Type B pancreatic cell (in vitro differentiated cells): Measurements from ENCODE around the gene CYP27B1. TPM values are rescaled to one million over a fixed set of nuclear protein-coding genes. Genes with fewer than 3 reads are reported as not detected.
A peak's percentile ranks its signal among the peaks of the same experiment; 100 is the strongest.
"Not testable (repeated sequence)": the region's sequence is repeated elsewhere in the genome, so short reads cannot be mapped to it uniquely, and the experiment has no call there.

Experiments used
- DNase-seq: peaks from one replicate; pipeline ENCODE4 v3.0.0; 2021; ENCODE audit warnings: mixed read lengths; ENCODE audit not compliant: unreplicated experiment; ENCODE audit errors: extremely low spot score
- H3K27ac Mint-ChIP-seq: 2 replicates; pipeline ENCODE4 v1.8.0; 2021; ENCODE audit warnings: mild to moderate bottlenecking, mixed read lengths
- H3K27me3 Mint-ChIP-seq: 2 replicates; pipeline ENCODE4 v1.8.0; 2021; ENCODE audit warnings: mixed read lengths
- H3K36me3 Mint-ChIP-seq: 2 replicates; pipeline ENCODE4 v1.8.0; 2021; ENCODE audit warnings: mixed read lengths
- H3K4me1 Mint-ChIP-seq: one replicate; pipeline ENCODE4 v1.8.0; 2021; ENCODE audit warnings: mixed read lengths; ENCODE audit not compliant: unreplicated experiment
- H3K4me3 Mint-ChIP-seq: 2 replicates; pipeline ENCODE4 v1.8.0; 2021; ENCODE audit warnings: mild to moderate bottlenecking, mixed read lengths
- H3K9me3 Mint-ChIP-seq: 2 replicates; pipeline ENCODE4 v1.8.0; 2021; ENCODE audit warnings: mixed read lengths
- total RNA-seq: library from RNA; stranded (reverse); gene quantifications from 2 replicates; pipeline ENCODE4 v1.2.1, GENCODE V29; 2021; ENCODE audit warnings: low replicate concordance
- TF ChIP-seq, protein P1 (sequence below): fragments of 200-600 bp; sonication (generic); conservative IDR thresholded peaks from 2 replicates; pipeline ENCODE4 v1.5.0; 2021; ENCODE audit warnings: antibody characterized with exemption, mild to moderate bottlenecking

CYP27B1 gene
- total RNA-seq, 1 donor from 2014 or later, result 2.2 TPM

DNA sequence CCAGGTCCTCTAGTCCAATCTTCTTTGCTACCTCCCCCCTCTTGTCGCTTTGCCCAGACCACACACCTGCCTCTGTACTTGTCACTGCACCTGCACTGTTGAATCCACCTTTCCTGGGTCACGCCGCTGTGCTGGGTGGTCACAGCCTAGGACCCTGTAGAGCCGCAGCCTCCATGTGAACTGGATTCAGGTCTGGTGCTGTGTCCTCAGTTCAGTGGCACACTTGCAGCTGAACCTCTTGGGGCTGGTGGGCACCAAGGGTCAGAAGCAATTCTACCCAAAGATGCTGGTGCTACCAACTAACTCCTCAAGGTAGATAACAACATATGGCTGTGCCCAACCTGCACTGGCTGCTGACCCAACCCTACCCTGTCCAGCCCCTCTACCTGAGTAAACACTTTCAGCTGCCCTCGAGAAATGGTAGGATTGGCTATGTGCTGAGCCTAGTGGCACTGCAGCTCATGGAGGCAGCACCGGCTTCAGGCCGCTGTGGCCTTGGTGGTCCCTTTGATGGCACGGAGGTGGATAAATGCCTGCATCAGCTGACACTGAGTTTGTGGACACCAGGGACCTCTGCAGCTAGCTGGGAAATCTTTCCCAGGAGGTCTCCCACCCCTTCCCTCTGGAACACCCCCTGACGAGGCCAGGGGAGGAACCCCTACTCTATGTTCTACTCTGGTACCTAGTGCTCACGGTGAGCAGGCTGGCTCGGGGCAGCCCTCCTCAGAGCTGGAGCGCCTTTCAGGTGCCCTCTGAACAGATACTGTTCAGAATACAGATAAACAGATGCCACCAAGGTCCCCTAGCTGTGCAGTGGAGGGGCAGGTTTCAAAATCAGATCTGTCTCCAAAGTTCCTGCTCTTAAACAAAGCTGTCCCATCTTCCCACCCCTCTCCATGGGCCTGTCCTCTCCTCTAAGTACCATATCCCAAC lies 42.6 kb downstream of the CYP27B1 start:
- peak; percentile 60 for DNase-seq
- H3K27me3 Mint-ChIP-seq, result peaks cover 57% of the 10 kb centered on the region
- H3K9me3 Mint-ChIP-seq, result no peaks in the 10 kb centered on the region
- peaks cover 12% of the 10 kb centered on the region for H3K36me3 Mint-ChIP-seq
- TF ChIP-seq, protein P1, sequence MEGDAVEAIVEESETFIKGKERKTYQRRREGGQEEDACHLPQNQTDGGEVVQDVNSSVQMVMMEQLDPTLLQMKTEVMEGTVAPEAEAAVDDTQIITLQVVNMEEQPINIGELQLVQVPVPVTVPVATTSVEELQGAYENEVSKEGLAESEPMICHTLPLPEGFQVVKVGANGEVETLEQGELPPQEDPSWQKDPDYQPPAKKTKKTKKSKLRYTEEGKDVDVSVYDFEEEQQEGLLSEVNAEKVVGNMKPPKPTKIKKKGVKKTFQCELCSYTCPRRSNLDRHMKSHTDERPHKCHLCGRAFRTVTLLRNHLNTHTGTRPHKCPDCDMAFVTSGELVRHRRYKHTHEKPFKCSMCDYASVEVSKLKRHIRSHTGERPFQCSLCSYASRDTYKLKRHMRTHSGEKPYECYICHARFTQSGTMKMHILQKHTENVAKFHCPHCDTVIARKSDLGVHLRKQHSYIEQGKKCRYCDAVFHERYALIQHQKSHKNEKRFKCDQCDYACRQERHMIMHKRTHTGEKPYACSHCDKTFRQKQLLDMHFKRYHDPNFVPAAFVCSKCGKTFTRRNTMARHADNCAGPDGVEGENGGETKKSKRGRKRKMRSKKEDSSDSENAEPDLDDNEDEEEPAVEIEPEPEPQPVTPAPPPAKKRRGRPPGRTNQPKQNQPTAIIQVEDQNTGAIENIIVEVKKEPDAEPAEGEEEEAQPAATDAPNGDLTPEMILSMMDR, result no peak
- H3K27ac Mint-ChIP-seq, result peak overlapping the region; percentile 61
- no peaks in the 10 kb centered on the region for H3K4me1 Mint-ChIP-seq
- H3K4me3 Mint-ChIP-seq, result peak overlapping the region; percentile 62

DNA sequence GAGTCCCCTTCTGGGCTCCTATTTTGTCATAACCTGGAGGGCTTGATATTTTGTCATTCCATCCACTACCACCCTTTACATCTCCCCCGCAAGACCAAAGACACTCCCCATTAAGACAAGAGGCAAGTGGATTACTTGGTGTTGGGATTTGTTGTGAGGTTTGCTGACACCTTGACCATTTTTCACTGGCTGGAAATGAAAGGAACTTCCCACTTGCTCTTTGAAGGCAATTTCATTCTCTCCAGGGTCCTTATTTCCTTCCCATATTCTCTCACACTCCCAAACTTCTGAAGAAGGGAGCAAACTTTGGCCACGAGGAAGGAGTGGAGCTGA lies 43.3 kb downstream of the CYP27B1 start:
- Mint-ChIP-seq H3K4me1 (no peaks in the 10 kb centered on the region), H3K36me3 (peaks cover 17% of the 10 kb centered on the region), H3K27me3 (peaks cover 51% of the 10 kb centered on the region), H3K9me3 (no peaks in the 10 kb centered on the region), H3K4me3 (no peak overlapping the region), H3K27ac (no peak overlapping the region)
- TF ChIP-seq, protein P1, result no peak
- no peak for DNase-seq

DNA sequence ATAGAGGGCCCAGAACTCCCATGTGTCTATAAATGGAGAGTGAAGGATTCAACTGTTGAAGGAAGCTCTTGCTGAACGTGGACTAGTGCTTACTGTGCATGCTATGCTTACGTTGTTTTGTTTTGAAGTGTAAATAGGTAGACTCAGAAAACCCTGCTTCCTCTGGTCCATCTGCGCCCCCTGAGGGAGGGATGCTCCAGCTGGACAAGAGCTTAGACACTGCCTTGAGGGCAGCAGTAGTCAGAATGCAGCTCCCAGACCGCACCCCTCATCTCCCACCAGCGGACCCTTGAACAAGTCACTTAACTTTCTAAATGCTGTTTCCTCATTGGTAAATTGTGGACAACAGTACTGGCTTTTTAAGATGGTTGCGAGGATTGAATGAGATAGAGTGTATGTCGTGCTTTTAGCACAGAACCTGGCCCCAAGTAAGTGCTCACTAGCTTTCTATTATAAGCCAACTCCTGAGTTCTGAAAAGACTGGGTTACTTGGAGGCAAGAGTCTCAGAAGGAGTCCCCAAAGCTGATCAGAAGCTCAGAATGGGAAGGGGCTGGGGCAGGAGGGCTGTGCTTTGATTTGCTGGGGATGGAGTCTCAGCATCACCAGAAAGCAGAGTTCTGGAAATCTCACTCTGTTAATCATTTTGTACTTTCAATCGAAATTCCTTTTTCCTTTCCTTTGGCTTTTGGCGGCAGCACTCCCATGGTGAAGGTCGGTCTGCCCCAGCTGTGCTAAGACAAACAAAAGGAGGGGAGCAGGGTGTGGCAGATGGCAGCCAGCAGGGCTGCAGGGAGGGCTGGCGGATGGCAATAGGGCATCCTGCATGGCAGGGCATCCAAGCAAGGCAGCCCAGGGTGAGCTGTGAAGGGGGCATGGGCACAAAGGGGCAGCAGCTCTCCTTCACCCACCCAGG lies 43.9 kb downstream of the CYP27B1 start:
- H3K36me3 Mint-ChIP-seq, result peaks cover 21% of the 10 kb centered on the region
- H3K4me1 Mint-ChIP-seq, result no peaks in the 10 kb centered on the region
- TF ChIP-seq, protein P1, result no peak
- no peaks in the 10 kb centered on the region for H3K9me3 Mint-ChIP-seq
- H3K27me3 Mint-ChIP-seq, result peaks cover 45% of the 10 kb centered on the region
- DNase-seq, result peak; percentile 51
- H3K27ac Mint-ChIP-seq, result no peak overlapping the region
- H3K4me3 Mint-ChIP-seq, result no peak overlapping the region

DNA sequence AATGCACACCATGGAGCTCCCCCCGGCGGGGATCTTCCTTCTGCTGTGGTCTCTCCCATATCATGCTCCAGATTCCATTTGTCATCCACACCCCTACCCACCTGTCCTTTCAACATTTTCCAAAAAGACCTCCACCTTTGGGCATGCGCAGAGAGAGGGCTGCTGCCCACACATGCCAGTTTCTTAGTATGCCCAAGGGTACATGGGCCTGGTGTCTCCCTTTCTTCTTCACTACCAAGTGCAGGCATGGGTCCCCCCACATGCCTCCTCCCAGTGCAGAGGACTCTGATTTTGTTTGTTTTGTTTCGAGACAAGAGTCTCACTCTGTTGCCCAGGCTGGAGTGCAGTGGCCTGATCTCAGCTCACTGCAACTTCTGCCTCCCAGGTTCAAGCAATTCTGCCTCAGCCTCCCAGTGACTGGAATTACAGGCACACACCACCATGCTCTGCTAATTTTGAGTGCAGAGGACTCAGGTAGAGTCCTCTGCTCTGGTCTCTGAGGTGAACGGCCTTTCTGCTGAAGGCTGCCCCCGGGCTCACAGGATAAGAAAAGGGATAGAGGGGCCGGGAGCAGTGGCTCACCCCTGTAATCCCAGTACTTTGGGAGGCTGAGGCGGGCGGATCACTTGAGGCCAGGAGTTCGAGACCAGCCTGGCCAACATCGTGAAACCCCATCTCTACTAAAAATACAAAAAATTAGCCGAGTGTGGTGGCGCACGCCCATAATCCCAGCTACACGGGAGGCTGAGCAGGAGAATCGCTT lies 44.9 kb downstream of the CYP27B1 start:
- H3K4me3 Mint-ChIP-seq, H3K4me1 Mint-ChIP-seq, H3K27ac Mint-ChIP-seq, H3K9me3 Mint-ChIP-seq: not testable (repeated sequence)
- H3K27me3 Mint-ChIP-seq, result peaks cover 35% of the 10 kb centered on the region
- peaks cover 23% of the 10 kb centered on the region for H3K36me3 Mint-ChIP-seq
- DNase-seq, result peak; percentile 25

DNA sequence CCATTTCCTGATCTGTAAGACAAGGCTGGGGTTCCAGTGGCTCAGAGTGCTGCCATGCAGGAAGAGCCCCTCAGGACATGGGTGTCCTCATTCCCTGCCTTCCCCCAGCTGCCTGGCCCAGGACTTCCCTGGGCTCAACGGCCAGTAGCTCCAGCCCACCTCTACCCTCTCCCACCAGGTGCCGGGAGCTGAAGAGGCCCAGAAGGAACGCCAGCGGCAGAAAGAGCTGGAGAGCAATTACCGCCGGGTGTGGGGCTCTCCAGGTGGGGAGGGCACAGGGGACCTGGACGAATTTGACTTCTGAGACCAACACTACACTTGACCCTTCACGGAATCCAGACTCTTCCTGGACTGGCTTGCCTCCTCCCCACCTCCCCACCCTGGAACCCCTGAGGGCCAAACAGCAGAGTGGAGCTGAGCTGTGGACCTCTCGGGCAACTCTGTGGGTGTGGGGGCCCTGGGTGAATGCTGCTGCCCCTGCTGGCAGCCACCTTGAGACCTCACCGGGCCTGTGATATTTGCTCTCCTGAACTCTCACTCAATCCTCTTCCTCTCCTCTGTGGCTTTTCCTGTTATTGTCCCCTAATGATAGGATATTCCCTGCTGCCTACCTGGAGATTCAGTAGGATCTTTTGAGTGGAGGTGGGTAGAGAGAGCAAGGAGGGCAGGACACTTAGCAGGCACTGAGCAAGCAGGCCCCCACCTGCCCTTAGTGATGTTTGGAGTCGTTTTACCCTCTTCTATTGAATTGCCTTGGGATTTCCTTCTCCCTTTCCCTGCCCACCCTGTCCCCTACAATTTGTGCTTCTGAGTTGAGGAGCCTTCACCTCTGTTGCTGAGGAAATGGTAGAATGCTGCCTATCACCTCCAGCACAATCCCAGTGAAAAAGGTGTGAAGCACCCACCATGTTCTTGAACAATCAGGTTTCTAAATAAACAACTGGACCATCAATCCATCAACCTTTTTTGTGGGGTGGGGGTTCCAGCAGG lies 46.0 kb downstream of the CYP27B1 start:
- Mint-ChIP-seq H3K27me3 (peaks cover 26% of the 10 kb centered on the region), H3K9me3 (no peaks in the 10 kb centered on the region), H3K4me1 (no peaks in the 10 kb centered on the region), H3K36me3 (peaks cover 23% of the 10 kb centered on the region), H3K27ac (no peak overlapping the region), H3K4me3 (no peak overlapping the region)
- DNase-seq, result peak; percentile 53
- TF ChIP-seq, protein P1, result no peak
